Stimulated activated naive CD8-positive, alpha-beta T cell treated with anti-CD3 and anti-CD28 coated beads, Interleukin-15, Interleukin-2, amounts not matched to agents 100 U/mL and 50 U/mL, for 24 hours (primary cell): ENCODE data around the gene NKD1.
"Not testable (repeated sequence)": the region's sequence is repeated elsewhere in the genome, so short reads cannot be mapped to it uniquely, and the experiment has no call there.

Experiments used
- ATAC-seq: fragments of 150-1000 bp; cut with Tn5 transposase; one replicate; pipeline ENCODE4 v1.10.0; 2021
- DNase-seq: peaks from one replicate; pipeline ENCODE4 v3.0.0; 2021

NKD1 gene

DNA sequence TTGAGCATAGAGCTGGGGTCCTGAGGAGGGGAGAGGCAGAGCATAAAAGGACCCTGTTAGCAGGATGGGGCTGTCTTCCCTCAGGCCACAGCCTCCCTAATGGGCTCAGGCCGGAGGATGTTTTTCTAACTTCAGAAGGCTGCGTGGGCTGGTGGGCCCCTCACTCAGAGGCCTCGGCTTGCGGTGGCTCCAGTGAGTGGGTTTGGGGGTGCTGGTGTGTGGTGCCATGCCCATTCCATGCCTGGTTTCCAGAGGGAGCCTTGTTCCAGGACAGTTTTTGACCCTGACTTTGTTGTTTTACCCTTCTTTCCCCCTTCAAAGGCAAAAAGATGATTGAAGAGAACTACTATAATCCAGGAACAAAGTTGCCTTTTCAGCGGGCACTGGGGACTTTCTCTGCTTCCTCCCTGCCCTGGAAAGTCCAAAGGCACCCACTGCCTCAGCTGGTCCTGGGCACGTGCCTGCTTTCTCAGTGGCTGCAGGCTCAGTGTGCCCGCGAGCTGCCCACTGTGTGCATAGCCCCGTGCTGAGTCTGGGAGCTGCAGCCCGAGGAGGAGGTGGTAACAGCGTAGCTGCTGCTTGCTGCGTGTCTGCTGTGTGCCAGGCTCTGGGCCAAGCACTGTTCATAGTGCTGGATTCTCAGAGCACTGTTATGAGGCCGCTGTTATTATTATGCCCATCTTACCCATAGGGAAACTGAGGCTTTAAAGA, 11.8 kb downstream of the NKD1 start:
- DNase-seq (no peak), ATAC-seq (no peak)

DNA sequence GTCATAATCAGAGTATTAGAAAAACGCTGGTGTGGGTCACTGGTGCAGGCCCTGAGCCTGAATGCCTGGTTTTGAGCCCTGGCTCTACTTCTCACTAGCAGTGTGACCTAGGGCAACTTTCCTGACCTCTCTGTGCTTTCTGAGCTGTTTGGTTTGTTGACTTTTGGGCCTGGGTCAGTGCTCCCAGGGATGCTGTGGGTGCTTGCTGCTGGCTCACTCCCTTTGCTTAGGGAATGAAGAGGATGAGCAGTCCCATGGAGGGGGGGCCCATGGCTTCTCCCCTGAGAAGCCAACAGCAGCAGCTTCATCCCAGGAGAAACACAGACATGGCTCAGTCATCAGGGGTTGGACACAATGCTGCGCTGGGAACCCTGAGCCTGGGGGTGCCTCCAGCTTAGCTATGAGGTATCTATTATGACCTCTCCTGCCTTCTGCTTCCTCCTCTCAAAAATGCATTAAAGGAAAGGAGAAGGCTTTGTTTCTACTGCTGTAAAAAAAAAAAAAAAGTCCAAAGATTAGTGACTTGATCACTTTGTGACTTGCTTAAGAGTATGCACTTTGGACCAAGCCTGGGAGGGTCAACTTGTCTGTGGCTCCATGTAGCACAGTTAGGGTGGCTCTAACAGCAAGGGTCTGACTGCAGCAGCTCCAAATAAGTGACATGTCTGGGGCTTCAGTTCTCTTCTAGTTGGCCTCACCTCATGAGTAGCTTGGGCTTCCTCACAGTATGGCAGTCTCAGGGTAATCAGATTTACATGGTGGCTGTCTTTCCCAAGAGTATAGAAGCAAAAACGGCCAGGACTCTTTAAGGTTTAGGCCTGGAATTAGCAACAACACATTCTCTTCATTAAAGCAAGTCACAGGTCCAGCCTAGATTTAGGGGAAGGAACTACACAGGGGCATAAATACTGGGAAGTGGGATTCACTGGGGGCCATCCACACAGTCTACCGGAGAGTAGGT, 13.0 kb downstream of the NKD1 start:
- no peak for ATAC-seq
- DNase-seq: no peak

DNA sequence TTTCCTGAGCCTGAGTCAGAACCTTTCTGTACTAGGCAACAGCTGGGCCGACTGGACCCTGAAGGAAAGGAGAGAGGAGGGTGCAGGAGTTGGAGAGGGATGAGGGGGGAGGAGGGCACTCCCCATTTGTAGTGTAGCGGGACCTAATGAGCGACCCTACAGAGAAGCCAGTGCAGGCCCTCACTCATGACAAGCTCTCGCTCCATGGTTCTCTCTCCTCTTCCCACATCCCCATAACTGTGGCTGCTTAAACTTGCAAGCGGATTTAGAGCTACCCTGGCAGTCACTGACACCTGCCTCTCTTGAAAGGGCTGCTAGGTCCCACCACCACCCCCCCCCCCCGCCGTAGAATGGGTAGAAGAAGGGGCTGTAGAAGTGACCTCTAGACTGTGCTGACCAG, 14.5 kb downstream of the NKD1 start:
- no peak for DNase-seq

GRCh38 chr16:50563989-50564388, 15.8 kb downstream of the NKD1 start:
- no peak for ATAC-seq

More for the DNA sequence above, 14.5 kb downstream of the NKD1 start:
- ATAC-seq: no peak

GRCh38 chr16:50565428-50565827, 17.2 kb downstream of the NKD1 start:
- DNase-seq (no peak), ATAC-seq (no peak)

More at GRCh38 chr16:50563989-50564388, 15.8 kb downstream of the NKD1 start:
- no peak for DNase-seq

- no peak for ATAC-seq
- DNase-seq: no peak
Measured at GRCh38 chr16:50566014-50566962, 18.1 kb downstream of the NKD1 start.

DNA sequence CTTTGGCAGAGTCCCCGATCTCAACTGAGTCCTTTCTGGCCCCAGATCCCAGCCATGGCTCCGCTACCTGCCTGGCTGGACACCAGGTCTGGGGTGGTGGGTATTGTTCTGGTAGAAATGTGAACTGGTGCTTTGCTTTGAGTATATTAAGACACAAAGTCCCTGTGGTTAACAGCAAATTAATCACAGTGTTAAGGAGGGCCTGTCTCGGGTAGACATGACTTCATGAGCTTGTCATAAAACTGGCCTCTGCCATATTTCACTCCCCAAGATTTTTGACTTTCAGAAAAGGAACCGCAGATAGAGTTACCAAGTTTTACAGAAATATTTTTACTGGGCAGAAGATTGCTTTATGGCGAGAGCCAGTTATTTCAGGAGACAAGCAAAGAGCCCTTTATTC, 19.5 kb downstream of the NKD1 start:
- DNase-seq: no peak
- ATAC-seq: no peak

GRCh38 chr16:50568187-50568815, 20.1 kb downstream of the NKD1 start:
- ATAC-seq (no peak), DNase-seq (no peak)

DNA sequence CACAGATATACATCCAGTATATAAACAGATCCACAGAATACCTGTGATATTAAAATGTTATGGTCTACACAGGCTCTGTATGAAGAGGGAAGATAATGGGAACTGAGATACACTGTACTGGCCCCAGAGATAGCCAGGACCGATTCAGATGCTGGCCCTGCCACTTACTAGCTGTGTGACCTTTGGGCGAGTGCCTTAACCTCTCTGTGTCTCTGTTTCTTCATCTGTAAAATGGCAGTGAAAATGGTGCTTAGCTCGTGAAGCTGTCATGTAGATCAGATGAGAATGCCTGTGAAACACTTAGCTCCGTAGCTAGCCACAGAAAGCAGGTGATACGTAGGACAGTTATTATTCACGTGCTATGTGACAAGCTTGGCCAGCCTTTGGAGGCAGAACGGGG, 22.2 kb downstream of the NKD1 start:
- no peak for ATAC-seq
- no peak for DNase-seq

DNA sequence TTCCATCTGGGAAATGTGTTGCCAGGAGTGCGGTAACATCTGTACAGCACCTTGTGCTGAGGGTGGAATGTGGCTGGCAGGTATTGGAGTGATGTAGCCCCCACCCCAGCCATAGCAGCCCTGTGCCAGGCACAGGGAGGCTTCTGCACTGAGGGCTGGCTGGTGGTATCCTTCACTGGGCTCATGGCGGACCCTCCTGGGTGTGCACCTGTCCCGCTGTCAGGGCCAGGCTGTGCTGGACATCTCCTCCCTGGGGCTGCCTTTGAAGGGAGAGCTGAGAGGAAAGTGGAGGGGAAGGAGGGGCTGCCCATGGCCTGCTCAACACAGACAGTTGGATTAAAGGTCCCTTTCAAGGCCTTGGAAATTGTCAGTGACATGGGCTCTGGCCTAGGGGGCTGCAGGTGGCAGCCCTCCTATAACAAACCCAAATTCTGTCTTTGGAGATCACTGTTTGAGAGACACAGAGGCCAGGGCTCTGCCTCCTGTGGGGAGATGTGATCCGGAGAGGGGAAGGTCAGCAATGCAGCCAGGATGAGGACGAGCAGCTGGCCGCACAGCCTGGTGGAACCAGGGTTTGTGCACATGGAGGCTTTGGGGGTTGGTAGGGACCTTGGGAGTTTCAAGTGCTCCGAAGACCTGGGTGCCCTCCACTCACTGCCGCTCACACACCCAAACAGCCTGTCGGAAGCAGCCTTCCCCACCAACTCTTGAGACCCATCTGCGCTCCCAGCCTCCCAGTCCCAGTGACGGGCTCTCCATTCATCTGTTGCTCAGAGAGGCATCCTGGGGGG, 22.8 kb downstream of the NKD1 start:
- DNase-seq: no peak
- no peak for ATAC-seq

GRCh38 chr16:50571786-50572185, 23.6 kb downstream of the NKD1 start:
- ATAC-seq (no peak), DNase-seq (no peak)

DNA sequence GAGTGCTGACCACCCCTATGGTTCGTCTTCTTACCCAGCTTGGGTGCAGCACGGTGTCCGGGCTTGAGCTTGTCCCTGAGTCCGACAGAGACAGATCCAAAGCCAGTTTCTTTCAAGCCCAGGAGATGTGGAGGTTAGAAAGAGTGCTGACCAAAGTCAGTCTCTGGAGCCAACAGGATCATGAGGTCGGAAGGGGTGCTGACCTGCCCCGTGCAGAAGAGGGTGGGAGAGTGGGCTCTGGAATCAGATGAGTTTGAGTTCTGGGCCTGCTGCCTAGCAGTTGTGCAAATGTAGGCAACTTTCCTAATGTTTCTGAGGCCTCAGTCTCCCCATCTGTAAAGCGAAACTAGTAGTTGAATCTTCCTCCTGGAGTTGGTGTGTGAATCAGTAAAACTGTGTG, 24.5 kb downstream of the NKD1 start:
- ATAC-seq: no peak
- no peak for DNase-seq

GRCh38 chr16:50573279-50573678, 25.1 kb downstream of the NKD1 start:
- no peak for ATAC-seq
- no peak for DNase-seq

GRCh38 chr16:50573947-50574744, 25.9 kb downstream of the NKD1 start:
- ATAC-seq (no peak), DNase-seq (no peak)

GRCh38 chr16:50574745-50575136, 26.5 kb downstream of the NKD1 start:
- no peak for DNase-seq
- no peak for ATAC-seq

- ATAC-seq (no peak), DNase-seq (no peak)
Measured at GRCh38 chr16:50575743-50576142, 27.5 kb downstream of the NKD1 start.

DNA sequence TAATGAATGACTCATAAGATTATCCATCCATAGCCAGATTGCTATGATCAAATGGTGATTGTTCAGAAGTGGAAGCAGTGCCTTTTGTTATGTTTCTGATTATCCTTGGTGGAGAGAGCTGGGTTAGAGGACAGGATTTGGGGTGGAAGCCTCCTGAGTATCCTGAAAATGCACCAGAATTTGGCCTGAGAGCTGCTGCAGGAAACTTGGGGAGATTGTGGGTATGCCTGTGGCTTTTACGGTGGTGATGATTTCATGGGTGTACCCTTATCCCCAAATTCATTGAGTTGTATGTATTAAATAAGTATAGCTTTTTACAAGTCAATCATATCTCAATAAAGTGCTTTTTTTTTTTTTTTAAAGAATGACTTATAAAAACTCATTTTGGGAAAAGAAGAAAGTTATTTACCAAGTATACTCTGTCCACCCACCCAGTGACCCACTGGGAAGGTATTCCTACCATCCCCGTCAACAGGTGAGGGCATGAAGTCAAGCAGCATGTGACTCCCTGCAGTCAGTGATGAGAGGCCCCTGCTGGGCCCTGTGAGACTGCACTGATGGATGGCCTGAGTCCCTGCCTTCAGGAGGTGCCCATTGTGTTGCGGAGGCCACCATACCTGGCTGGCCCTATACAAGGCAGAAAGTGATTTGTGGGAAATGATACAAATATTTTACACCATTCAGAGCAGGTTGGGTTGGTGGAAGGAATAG, 28.4 kb downstream of the NKD1 start:
- ATAC-seq: no peak
- no peak for DNase-seq

GRCh38 chr16:50578137-50578536, 29.9 kb downstream of the NKD1 start:
- ATAC-seq (no peak), DNase-seq (no peak)

DNA sequence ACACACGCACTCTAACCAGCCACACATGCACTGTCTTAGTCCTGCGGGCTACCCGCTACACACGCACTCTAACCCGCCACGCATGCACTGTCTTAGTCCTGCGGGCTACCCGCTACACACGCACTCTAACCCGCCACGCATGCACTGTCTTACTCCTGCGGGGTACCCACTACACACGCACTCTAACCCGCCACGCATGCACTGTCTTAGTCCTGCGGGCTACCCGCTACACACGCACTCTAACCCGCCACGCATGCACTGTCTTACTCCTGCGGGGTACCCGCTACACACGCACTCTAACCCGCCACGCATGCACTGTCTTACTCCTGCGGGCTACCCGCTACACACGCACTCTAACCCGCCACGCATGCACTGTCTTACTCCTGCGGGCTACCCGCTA, 31.2 kb downstream of the NKD1 start:
- not testable (repeated sequence) for ATAC-seq

More for the DNA sequence above, 31.2 kb downstream of the NKD1 start:
- not testable (repeated sequence) for DNase-seq
